GM18505 (cell line): Measurements from ENCODE around the gene TRPM6.

Experiments used
- ATAC-seq: cut with Tn5 transposase; IDR thresholded peaks from one replicate; pipeline ENCODE4 v1.9.1; 2021; ENCODE audit not compliant: unreplicated experiment
- POLR2A ChIP-seq: IDR thresholded peaks from 4 replicates; pipeline ENCODE4 v1.6.1; 2011; ENCODE audit warnings: borderline replicate concordance; ENCODE audit not compliant: insufficient read depth, insufficient read length; ENCODE audit errors: extremely low read depth

The TRPM6 gene

GRCh38 chr9:74683322-74683721 lies 204.4 kb downstream of the TRPM6 start:
- no peak for TF ChIP-seq POLR2A
- no peak for ATAC-seq

- no peak for TF ChIP-seq POLR2A
- ATAC-seq = no peak
Observed at GRCh38 chr9:74681906-74682305, 205.8 kb downstream of the TRPM6 start.

- TF ChIP-seq POLR2A = no peak
- ATAC-seq = no peak
Observed at GRCh38 chr9:74674077-74674476, 213.6 kb downstream of the TRPM6 start.
